Measurements from ENCODE around the gene KLHDC4. TPM values are rescaled to one million over a fixed set of nuclear protein-coding genes. Genes with fewer than 3 reads are reported as not detected.
A peak's percentile ranks its signal among the peaks of the same experiment; 100 is the strongest.
"Not testable (repeated sequence)": the region's sequence is repeated elsewhere in the genome, so short reads cannot be mapped to it uniquely, and the experiment has no call there.

Gene KLHDC4
- total RNA-seq, 2 experiments from 2014 or later, result 80.8 to 81.7 TPM

DNA sequence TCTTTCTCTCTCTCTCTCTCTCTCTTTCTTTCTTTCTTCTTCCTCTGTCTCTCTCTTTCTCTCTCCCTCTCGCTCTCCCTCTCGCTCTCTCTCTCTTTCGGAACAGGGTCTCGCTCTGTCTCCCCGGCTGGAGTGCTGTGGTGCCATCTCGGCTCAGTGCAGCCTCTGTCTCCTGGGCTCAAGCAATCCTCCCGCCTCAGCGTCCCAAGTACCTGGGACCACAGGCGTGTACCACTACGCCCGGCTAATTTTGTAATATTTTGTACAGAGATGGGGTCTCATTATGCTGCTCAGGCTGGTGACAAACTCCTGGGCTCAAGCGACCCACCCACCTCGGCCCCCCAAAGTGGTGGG lies 12.7 kb upstream of the KLHDC4 start:
- ChIA-PET CTCF (interaction anchor here (0.6 to 4.2 kb wide), 43 partner anchors 9 to 659 kb away, joined by 3 to 305 read pairs (median 5); partner anchors contain the start of genes BANP, KLHDC4 and SLC7A5), POLR2A (interaction anchor here (0.6 to 4.5 kb wide), 27 partner anchors 9 to 178 kb away, joined by 3 to 106 read pairs (median 6); partner anchors contain the start of genes KLHDC4 and SLC7A5)
- peak overlapping the region; percentile 99 for H3K27ac Mint-ChIP-seq
- H3K27me3 Mint-ChIP-seq, result no peaks in the 10 kb centered on the region
- H3K36me3 Mint-ChIP-seq (ENCODE audit: low read depth), result peaks cover 2% of the 10 kb centered on the region
- TF ChIP-seq, protein P1, sequence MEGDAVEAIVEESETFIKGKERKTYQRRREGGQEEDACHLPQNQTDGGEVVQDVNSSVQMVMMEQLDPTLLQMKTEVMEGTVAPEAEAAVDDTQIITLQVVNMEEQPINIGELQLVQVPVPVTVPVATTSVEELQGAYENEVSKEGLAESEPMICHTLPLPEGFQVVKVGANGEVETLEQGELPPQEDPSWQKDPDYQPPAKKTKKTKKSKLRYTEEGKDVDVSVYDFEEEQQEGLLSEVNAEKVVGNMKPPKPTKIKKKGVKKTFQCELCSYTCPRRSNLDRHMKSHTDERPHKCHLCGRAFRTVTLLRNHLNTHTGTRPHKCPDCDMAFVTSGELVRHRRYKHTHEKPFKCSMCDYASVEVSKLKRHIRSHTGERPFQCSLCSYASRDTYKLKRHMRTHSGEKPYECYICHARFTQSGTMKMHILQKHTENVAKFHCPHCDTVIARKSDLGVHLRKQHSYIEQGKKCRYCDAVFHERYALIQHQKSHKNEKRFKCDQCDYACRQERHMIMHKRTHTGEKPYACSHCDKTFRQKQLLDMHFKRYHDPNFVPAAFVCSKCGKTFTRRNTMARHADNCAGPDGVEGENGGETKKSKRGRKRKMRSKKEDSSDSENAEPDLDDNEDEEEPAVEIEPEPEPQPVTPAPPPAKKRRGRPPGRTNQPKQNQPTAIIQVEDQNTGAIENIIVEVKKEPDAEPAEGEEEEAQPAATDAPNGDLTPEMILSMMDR (IDR thresholded peaks at IDR 0.05), result no peak
- H3K4me1 Mint-ChIP-seq (ENCODE audit: low read depth), result peaks cover 42% of the 10 kb centered on the region
- H3K4me3 Mint-ChIP-seq, result peak overlapping the region; percentile 89
- intact Hi-C loops (cut with micrococcal nuclease), result loop anchor here (1.0 to 2.0 kb wide), 2 partner anchors 93 to 130 kb away; no protein-coding TSS in a partner anchor
- DNase-seq, result no peak
- no peak for ATAC-seq
- no peaks in the 10 kb centered on the region for H3K9me3 Mint-ChIP-seq

DNA sequence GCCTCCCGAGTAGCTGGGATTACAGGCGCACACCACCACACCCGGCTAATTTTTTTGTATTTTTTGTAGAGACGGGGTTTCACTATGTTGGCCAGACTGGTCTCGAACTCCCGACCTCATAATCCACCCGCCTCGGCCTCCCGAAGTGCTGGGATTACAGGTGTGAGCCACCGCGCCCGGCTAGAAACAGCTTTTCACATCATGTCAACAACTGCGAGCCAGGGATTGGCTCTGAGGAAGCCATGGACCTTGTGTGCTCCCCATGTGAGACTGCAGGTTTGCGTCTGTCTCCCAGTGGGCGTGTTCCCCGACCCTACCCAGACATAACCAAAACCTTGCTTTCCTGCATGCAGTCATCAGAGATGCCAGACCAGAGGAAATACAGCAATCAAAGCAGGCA lies 8.1 kb upstream of the KLHDC4 start:
- H3K27me3 Mint-ChIP-seq; H3K9me3 Mint-ChIP-seq; intact Hi-C loops (cut with micrococcal nuclease); H3K36me3 Mint-ChIP-seq (ENCODE audit: low read depth); H3K4me3 Mint-ChIP-seq; ATAC-seq; H3K27ac Mint-ChIP-seq; DNase-seq: not testable (repeated sequence)
- CTCF ChIA-PET, result interaction anchor here (1.0 kb wide), 1 partner anchor 101 kb away, joined by 3 read pairs; no protein-coding TSS in a partner anchor
- peaks cover 18% of the 10 kb centered on the region for H3K4me1 Mint-ChIP-seq (ENCODE audit: low read depth)
- POLR2A ChIA-PET, result interaction anchor here (2.5 kb wide), 1 partner anchor 7 kb away, joined by 7 read pairs; the partner anchor contains the start of gene KLHDC4

DNA sequence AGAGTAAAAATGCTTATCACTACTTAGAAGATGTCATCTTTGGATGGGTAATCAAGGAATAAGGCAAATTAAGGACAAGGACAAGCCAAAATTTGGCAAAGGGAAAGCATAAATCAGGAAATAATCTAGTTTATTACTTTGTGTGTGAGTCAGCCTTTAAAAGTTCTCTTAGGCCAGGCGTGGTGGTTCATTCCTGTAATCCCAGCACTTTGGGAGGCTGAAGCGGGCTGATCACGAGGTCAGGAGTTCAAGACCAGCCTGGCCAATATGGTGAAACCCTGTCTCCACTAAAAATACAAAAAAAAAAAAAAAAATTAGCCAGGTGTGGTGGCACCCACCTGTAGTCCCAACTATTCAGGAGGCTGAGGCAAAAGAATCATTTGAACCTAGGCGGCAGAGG lies 1.7 kb upstream of the KLHDC4 start:
- ATAC-seq; intact Hi-C loops (cut with micrococcal nuclease); DNase-seq; H3K27ac Mint-ChIP-seq; H3K27me3 Mint-ChIP-seq; H3K9me3 Mint-ChIP-seq: not testable (repeated sequence)
- CTCF ChIA-PET, result interaction anchor here (2.0 to 3.8 kb wide), 5 partner anchors 12 to 104 kb away, joined by 5 to 41 read pairs (median 33); no protein-coding TSS in a partner anchor
- peaks cover 18% of the 10 kb centered on the region for H3K4me1 Mint-ChIP-seq (ENCODE audit: low read depth)
- POLR2A ChIA-PET, result interaction anchor here (1.8 to 2.2 kb wide), 2 partner anchors 7 to 12 kb away, joined by 7 to 19 read pairs; no protein-coding TSS in a partner anchor
- H3K36me3 Mint-ChIP-seq (ENCODE audit: low read depth), result peaks cover 24% of the 10 kb centered on the region
- peak overlapping the region; percentile 86 for H3K4me3 Mint-ChIP-seq

DNA sequence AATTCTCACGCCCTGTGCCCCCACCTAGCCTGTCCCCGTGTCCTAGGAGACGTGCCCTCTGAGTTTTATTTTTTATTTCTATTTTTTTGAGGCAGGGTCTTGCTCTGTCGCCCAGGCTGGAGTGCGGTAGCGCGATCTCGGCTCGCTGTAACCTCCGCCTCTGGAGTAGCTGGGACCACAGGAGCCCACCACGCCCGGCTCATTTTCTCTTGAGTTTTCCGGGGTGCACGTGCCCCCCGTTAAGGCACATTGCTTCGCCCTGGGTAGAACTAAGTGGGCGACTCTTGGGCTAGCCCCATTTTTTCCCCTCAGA lies 655 bp upstream of the KLHDC4 start:
- Mint-ChIP-seq H3K36me3 (ENCODE audit: low read depth) (peaks cover 31% of the 10 kb centered on the region), H3K27me3 (no peaks in the 10 kb centered on the region), H3K4me1 (ENCODE audit: low read depth) (peaks cover 27% of the 10 kb centered on the region), H3K4me3 (peak overlapping the region; percentile 86), H3K9me3 (no peaks in the 10 kb centered on the region), H3K27ac (peak overlapping the region; percentile 93)
- POLR2A ChIA-PET, result interaction anchor here (0.8 to 2.2 kb wide), 10 partner anchors 8 to 109 kb away, joined by 3 to 19 read pairs (median 6); no protein-coding TSS in a partner anchor
- TF ChIP-seq, protein P1 (IDR thresholded peaks at IDR 0.05), result no peak
- DNase-seq (no peak), ATAC-seq (no peak)
- CTCF ChIA-PET, result interaction anchor here (0.6 to 3.8 kb wide), 5 partner anchors 13 to 131 kb away, joined by 3 to 36 read pairs (median 20); no protein-coding TSS in a partner anchor
- intact Hi-C loops (cut with micrococcal nuclease), result no loop called here

DNA sequence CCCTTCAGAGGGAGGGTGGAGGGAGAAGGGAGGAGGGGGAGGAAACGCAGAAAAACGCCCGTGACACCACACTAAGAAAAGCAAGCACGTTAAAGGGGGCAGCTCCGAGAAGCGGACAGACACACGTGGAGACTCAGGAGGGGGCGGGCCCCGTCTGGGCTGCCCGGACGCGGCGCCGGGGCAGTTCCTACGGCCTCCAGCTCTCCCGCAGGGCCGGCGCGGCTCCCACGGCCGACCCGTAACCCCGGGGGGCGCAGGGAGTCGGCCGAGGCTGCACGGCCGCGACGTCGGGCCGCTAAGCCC lies 362 bp downstream of the KLHDC4 start:
- TF ChIP-seq, protein P1 (IDR thresholded peaks at IDR 0.05), result no peak
- ATAC-seq, result peak; percentile 64
- Mint-ChIP-seq H3K4me3 (peak overlapping the region; percentile 86), H3K27ac (peak overlapping the region; percentile 94), H3K4me1 (ENCODE audit: low read depth) (peaks cover 31% of the 10 kb centered on the region), H3K36me3 (ENCODE audit: low read depth) (peaks cover 38% of the 10 kb centered on the region), H3K9me3 (no peaks in the 10 kb centered on the region), H3K27me3 (no peaks in the 10 kb centered on the region)
- intact Hi-C loops (cut with micrococcal nuclease), result no loop called here
- DNase-seq, result peak; percentile 58
- ChIA-PET CTCF (interaction anchor here (1.0 to 3.8 kb wide), 8 partner anchors 14 to 805 kb away, joined by 3 to 36 read pairs (median 4); partner anchors contain the start of gene ZC3H18), POLR2A (interaction anchor here (0.6 to 2.2 kb wide), 15 partner anchors 9 to 806 kb away, joined by 3 to 19 read pairs (median 5); no protein-coding TSS in a partner anchor)

Measured in activated CD8-positive, alpha-beta T cell treated with anti-CD3 and anti-CD28 coated beads for 36 hours (primary cell).